K562 (cell line): Measurements from ENCODE around the gene UBE2D2. TPM values are rescaled to one million over a fixed set of nuclear protein-coding genes. Genes with fewer than 3 reads are reported as not detected.
A peak's percentile ranks its signal among the peaks of the same experiment; 100 is the strongest.

ENCODE experiments used
- BRD9 ChIP-seq: fragments of 450-650 bp; IDR thresholded peaks from 2 replicates; pipeline ENCODE4 v1.6.1; 2018; ENCODE audit warnings: low read depth; ENCODE audit not compliant: partially characterized antibody
- CREBBP ChIP-seq: IDR thresholded peaks from one replicate; pipeline ENCODE4 v1.6.1; 2012; ENCODE audit warnings: low read depth, mild to moderate bottlenecking, control low read depth, inconsistent platforms, low read length
- DPF2 ChIP-seq: fragments of 450-650 bp; IDR thresholded peaks from 2 replicates; pipeline ENCODE4 v1.6.1; 2016
- EHMT2 ChIP-seq: fragments of 450-650 bp; IDR thresholded peaks from 2 replicates; pipeline ENCODE4 v1.6.1; 2018; ENCODE audit warnings: antibody characterized with exemption
- FOXK1 ChIP-seq: sonication (generic); formaldehyde crosslinking; IDR thresholded peaks from 2 replicates; pipeline ENCODE4 v1.8.0; 2022; ENCODE audit warnings: missing genetic modification reagents, mild to moderate bottlenecking, borderline replicate concordance
- HBP1 ChIP-seq: fragments of 450-650 bp; formaldehyde crosslinking; IDR thresholded peaks from 2 replicates; pipeline ENCODE4 v1.4.0; 2022; ENCODE audit warnings: missing genetic modification characterization
- HNRNPH1 ChIP-seq: fragments of 200-400 bp; formaldehyde crosslinking; optimal IDR thresholded peaks from 2 replicates; pipeline ENCODE3; 2017; ENCODE audit warnings: low read depth, mild to moderate bottlenecking, low read length, moderate library complexity
- JUN ChIP-seq, 2 experiments: sonication (generic) in 1 of 2; formaldehyde crosslinking in 1 of 2; IDR thresholded peaks; 2 replicates each; pipeline versions ENCODE4 v1.6.1 to v1.8.0; 2012 to 2022; ENCODE audit warnings: borderline replicate concordance in 2 of 2, mild to moderate bottlenecking in 2 of 2, improper control_type of control experiment in 1 of 2, low read depth in 1 of 2, low read length in 1 of 2, missing genetic modification reagents in 1 of 2
- JUND ChIP-seq, 2 experiments: IDR thresholded peaks; 2 replicates in 1 of 2; 3 replicates in 1 of 2; pipeline ENCODE4 v1.6.1; 2011; ENCODE audit warnings: borderline replicate concordance in 2 of 2, low read depth in 2 of 2, low read length in 2 of 2, improper control_type of control experiment in 1 of 2, missing biosample characterization in 1 of 2, missing genetic modification characterization in 1 of 2, missing genetic modification reagents in 1 of 2
- SMARCA5 ChIP-seq: fragments of 450-650 bp; IDR thresholded peaks from 2 replicates; pipeline ENCODE4 v1.6.1; 2016
- TCF7L2 ChIP-seq: fragments of 150-350 bp; IDR thresholded peaks from 2 replicates; pipeline ENCODE4 v1.6.1; 2016; ENCODE audit warnings: low read depth, mild to moderate bottlenecking, low read length, moderate library complexity
- TRIM25 ChIP-seq: fragments of 450-650 bp; IDR thresholded peaks from 2 replicates; pipeline ENCODE4 v1.7.0; 2016; ENCODE audit warnings: borderline replicate concordance
- ZBTB5 ChIP-seq: fragments of 450-650 bp; IDR thresholded peaks from 2 replicates; pipeline ENCODE4 v1.6.1; 2017; ENCODE audit warnings: antibody characterized with exemption
- ZKSCAN3 ChIP-seq: fragments of 250-450 bp; sonication (Bioruptor Pico); IDR thresholded peaks from 2 replicates; pipeline ENCODE4 v1.4.0; 2020
- ZNF12 ChIP-seq: sonication (generic); formaldehyde crosslinking; IDR thresholded peaks from 2 replicates; pipeline ENCODE4 v1.4.0; 2020; ENCODE audit warnings: mild to moderate bottlenecking, missing genetic modification reagents
- ZNF121 ChIP-seq: sonication (generic); formaldehyde crosslinking; conservative IDR thresholded peaks from 2 replicates; pipeline ENCODE4 v1.8.0; 2022; ENCODE audit warnings: missing genetic modification reagents
- ZNF609 ChIP-seq: sonication (generic); formaldehyde crosslinking; IDR thresholded peaks from 2 replicates; pipeline ENCODE4 v1.8.1; 2023; ENCODE audit warnings: missing genetic modification reagents, mild to moderate bottlenecking, borderline replicate concordance
- ZNF695 ChIP-seq: fragments of 450-650 bp; formaldehyde crosslinking; IDR thresholded peaks from 2 replicates; pipeline ENCODE4 v1.4.0; 2020; ENCODE audit warnings: mild to moderate bottlenecking, moderate library complexity
- polyA plus RNA-seq, 8 experiments: library from polyadenylated mRNA; depleted of rRNA in 4 of 8; stranded (reverse) in 5 of 8; unstranded in 3 of 8; fragments of >200 nt; fragmentation: Nextera tagmentation in 2 of 8; fragmentation: Illumina TruSeq in 1 of 8; extraction: Ambion mirVana in 2 of 8; extraction: Trizol in 1 of 8; gene quantifications; 2 replicates each; pipeline versions ENCODE4 v1.2.1 to v1.2.3, GENCODE V29; 2011 to 2014; ENCODE audit warnings: inconsistent platforms in 1 of 8, missing spikeins in 1 of 8
- total RNA-seq, 7 experiments: library from RNA; depleted of rRNA in 6 of 7; stranded (reverse); fragments of >200 nt in 6 of 7; fragmentation: Illumina TruSeq in 2 of 7; extraction: Trizol in 2 of 7; gene quantifications; 2 replicates each; pipeline versions ENCODE4 v1.2.1 to v1.2.3, GENCODE V29; 2011 to 2021; ENCODE audit warnings: low replicate concordance in 1 of 7

UBE2D2 gene
- total and polyA plus RNA-seq, 9 of the 15 experiments (the other 6 are each of a cell fraction or from before 2014, with no cell fraction given) = 53.6 to 198 (median 122) TPM

GRCh38 chr5:139636975-139637408 lies 75.9 kb downstream of the UBE2D2 start (continued):
- TF ChIP-seq ZBTB5 = no peak
- TF ChIP-seq JUND (IDR thresholded peaks at IDR 0.05; ENCODE audit: borderline replicate concordance, low read depth, low read length) = peak; percentile 78
- peak; percentile 85; the same call in 2 of the 3 replicates for TF ChIP-seq JUND (tag; IDR thresholded peaks at IDR 0.05; ENCODE audit: borderline replicate concordance, low read depth, low read length)
- TF ChIP-seq ZNF609 (CRISPR knock-in tag) = no peak
- TF ChIP-seq HBP1 (CRISPR knock-in tag) = 0 out of 2 replicates have a peak, but pooled peaks have one; percentile 10
- TF ChIP-seq HNRNPH1 = no peak
- TF ChIP-seq FOXK1 = no peak
- peak; percentile 60 for TF ChIP-seq EHMT2
- no peak for TF ChIP-seq CREBBP
- TF ChIP-seq ZKSCAN3 (CRISPR knock-in tag) = no peak
- TF ChIP-seq TRIM25 = peak; percentile 55; the same call in 1 of the 2 replicates
- TF ChIP-seq ZNF121 (CRISPR knock-in tag) = no peak
- TF ChIP-seq DPF2 = peak; percentile 38
- no peak for TF ChIP-seq JUN (IDR thresholded peaks at IDR 0.05; ENCODE audit: borderline replicate concordance, low read depth, low read length)
- TF ChIP-seq JUN (CRISPR knock-in tag; IDR thresholded peaks at IDR 0.05; ENCODE audit: borderline replicate concordance) = 0 out of 2 replicates have a peak, but pooled peaks have one; percentile 39
- TF ChIP-seq ZNF12 = no peak
- TF ChIP-seq ZNF695 (CRISPR knock-in tag) = no peak
- peak; percentile 12 for TF ChIP-seq BRD9
- TF ChIP-seq SMARCA5 = 0 out of 2 replicates have a peak, but pooled peaks have one; percentile 28
- TF ChIP-seq TCF7L2 = no peak
